ENCODE measurements around the gene SPRR2B.

DNA sequence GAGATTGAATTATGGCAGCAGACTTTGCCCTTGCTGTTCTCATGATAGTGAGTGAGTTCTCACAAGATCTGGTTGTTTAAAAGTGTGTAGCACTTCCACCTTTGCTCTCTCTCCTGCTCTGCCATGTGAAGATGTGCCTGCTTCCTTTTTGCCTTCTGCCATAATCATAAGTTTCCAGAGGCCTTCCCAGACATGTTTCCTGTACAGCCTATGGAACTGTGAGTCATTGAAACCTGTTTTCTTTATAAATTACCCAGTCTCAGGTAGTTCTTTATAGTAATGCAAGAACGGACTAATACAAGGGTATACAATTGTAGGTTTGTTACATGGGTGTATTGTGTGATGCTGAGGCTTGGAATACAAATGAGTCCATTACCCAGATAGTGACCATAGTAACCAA is 36.2 kb downstream of the SPRR2B start:
- TF ChIP-seq POLR2AphosphoS5 (IDR thresholded peaks at IDR 0.05; ENCODE audit: control insufficient read depth, insufficient read depth, low read depth, low read length) (no peak), MXI1 (IDR thresholded peaks at IDR 0.05; ENCODE audit: low read depth, low read length) (no peak), FOXP1 (CRISPR knock-in tag; IDR thresholded peaks at IDR 0.05) (no peak), HNRNPUL1 (IDR thresholded peaks at IDR 0.05; ENCODE audit: low read length) (no peak), CREM (IDR thresholded peaks at IDR 0.05; ENCODE audit: low read depth) (no peak)
- TF ChIP-seq, protein P1, sequence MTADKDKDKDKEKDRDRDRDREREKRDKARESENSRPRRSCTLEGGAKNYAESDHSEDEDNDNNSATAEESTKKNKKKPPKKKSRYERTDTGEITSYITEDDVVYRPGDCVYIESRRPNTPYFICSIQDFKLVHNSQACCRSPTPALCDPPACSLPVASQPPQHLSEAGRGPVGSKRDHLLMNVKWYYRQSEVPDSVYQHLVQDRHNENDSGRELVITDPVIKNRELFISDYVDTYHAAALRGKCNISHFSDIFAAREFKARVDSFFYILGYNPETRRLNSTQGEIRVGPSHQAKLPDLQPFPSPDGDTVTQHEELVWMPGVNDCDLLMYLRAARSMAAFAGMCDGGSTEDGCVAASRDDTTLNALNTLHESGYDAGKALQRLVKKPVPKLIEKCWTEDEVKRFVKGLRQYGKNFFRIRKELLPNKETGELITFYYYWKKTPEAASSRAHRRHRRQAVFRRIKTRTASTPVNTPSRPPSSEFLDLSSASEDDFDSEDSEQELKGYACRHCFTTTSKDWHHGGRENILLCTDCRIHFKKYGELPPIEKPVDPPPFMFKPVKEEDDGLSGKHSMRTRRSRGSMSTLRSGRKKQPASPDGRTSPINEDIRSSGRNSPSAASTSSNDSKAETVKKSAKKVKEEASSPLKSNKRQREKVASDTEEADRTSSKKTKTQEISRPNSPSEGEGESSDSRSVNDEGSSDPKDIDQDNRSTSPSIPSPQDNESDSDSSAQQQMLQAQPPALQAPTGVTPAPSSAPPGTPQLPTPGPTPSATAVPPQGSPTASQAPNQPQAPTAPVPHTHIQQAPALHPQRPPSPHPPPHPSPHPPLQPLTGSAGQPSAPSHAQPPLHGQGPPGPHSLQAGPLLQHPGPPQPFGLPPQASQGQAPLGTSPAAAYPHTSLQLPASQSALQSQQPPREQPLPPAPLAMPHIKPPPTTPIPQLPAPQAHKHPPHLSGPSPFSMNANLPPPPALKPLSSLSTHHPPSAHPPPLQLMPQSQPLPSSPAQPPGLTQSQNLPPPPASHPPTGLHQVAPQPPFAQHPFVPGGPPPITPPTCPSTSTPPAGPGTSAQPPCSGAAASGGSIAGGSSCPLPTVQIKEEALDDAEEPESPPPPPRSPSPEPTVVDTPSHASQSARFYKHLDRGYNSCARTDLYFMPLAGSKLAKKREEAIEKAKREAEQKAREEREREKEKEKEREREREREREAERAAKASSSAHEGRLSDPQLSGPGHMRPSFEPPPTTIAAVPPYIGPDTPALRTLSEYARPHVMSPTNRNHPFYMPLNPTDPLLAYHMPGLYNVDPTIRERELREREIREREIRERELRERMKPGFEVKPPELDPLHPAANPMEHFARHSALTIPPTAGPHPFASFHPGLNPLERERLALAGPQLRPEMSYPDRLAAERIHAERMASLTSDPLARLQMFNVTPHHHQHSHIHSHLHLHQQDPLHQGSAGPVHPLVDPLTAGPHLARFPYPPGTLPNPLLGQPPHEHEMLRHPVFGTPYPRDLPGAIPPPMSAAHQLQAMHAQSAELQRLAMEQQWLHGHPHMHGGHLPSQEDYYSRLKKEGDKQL (CRISPR knock-in tag; IDR thresholded peaks at IDR 0.05; ENCODE audit: borderline replicate concordance) = no peak
